Vagina (tissue), 2 donors: Measurements from ENCODE around the gene ARHGAP24. TPM values are rescaled to one million over a fixed set of nuclear protein-coding genes. Genes with fewer than 3 reads are reported as not detected.

Experiments
- DNase-seq, 2 donors: peaks; one replicate each; pipeline ENCODE4 v3.0.0-alpha.2; 2017; ENCODE audit errors: extremely low spot score in 2 of 2
- H3K27ac ChIP-seq: fragments of 200-600 bp; sonication (generic); one replicate; pipeline ENCODE4 v1.5.1; 2019
- H3K27me3 ChIP-seq: fragments of 200-600 bp; sonication (generic); one replicate; pipeline ENCODE4 v1.5.1; 2019
- H3K36me3 ChIP-seq, 2 donors: fragments of 200-600 bp; sonication (generic); one replicate each; pipeline ENCODE4 v1.5.1; 2017 to 2019
- H3K4me1 ChIP-seq: fragments of 200-600 bp; sonication (generic); one replicate; pipeline ENCODE4 v1.5.1; 2019
- H3K4me3 ChIP-seq, 2 donors: fragments of 200-600 bp; sonication (generic); 1 replicate in 1 of 2; 2 replicates in 1 of 2; pipeline ENCODE4 v1.5.1; 2016 to 2019
- H3K9me3 ChIP-seq: fragments of 200-600 bp; sonication (generic); one replicate; pipeline ENCODE4 v1.5.1; 2019
- POLR2A ChIP-seq, 2 donors: fragments of 450-650 bp; IDR thresholded peaks; one replicate each; pipeline ENCODE4 v1.6.1; 2017; ENCODE audit warnings: antibody characterized with exemption in 2 of 2, mild to moderate bottlenecking in 2 of 2, moderate library complexity in 2 of 2
- POLR2AphosphoS5 ChIP-seq, 2 donors: sonication (generic); formaldehyde crosslinking; IDR thresholded peaks; one replicate each; pipeline ENCODE4 v1.9.0; 2017; ENCODE audit warnings: antibody characterized with exemption in 2 of 2, mild to moderate bottlenecking in 2 of 2, low read depth in 1 of 2; ENCODE audit not compliant: insufficient read depth in 1 of 2
- intact Hi-C: fragments of 100-400 bp; cut with DNase I; formaldehyde crosslinking; loops from one replicate; pipeline ENCODE4 v1.15.1; 2023
- total RNA-seq: library from RNA; depleted of rRNA; stranded (reverse); fragments of >200 nt; gene quantifications from one replicate; pipeline ENCODE4 v1.2.3, GENCODE V29; 2016
- TF ChIP-seq, protein P1 (sequence below), 3 experiments: fragments of 450-650 bp in 2 of 3; fragments of 200-600 bp in 1 of 3; sonication (generic) in 1 of 3; IDR thresholded peaks; one replicate each; pipeline ENCODE4 v1.5.1; 2017 to 2019; ENCODE audit warnings: antibody characterized with exemption in 3 of 3, mild to moderate bottlenecking in 2 of 3, moderate library complexity in 2 of 3

Gene ARHGAP24
- total RNA-seq, 1 donor from 2014 or later: 40.0 TPM

DNA sequence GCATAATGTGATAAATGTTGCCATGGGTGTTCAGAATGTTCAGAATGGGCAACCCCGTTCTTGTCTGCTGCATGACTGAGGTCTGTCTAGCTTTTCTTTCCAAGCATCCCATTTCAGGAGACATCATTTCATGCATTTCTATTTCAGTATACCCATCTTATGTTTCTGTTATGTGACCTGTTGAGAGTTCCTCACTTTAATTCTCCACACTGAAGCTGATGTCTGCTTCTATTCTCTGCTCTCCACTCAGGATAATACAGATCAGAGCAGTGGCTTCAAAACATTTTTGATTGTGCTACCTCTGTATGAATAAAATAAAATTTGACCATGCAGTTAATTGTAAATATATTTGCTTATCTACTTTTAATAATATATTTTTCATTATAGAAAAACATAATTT lies 398.6 kb downstream of the ARHGAP24 start:
- intact Hi-C loops: no loop called here
- TF ChIP-seq POLR2A (IDR thresholded peaks at IDR 0.05) (no peak), POLR2AphosphoS5 (IDR thresholded peaks at IDR 0.05; ENCODE audit: insufficient read depth in 1 of 2, low read depth in 1 of 2) (no peak)
- TF ChIP-seq, protein P1, sequence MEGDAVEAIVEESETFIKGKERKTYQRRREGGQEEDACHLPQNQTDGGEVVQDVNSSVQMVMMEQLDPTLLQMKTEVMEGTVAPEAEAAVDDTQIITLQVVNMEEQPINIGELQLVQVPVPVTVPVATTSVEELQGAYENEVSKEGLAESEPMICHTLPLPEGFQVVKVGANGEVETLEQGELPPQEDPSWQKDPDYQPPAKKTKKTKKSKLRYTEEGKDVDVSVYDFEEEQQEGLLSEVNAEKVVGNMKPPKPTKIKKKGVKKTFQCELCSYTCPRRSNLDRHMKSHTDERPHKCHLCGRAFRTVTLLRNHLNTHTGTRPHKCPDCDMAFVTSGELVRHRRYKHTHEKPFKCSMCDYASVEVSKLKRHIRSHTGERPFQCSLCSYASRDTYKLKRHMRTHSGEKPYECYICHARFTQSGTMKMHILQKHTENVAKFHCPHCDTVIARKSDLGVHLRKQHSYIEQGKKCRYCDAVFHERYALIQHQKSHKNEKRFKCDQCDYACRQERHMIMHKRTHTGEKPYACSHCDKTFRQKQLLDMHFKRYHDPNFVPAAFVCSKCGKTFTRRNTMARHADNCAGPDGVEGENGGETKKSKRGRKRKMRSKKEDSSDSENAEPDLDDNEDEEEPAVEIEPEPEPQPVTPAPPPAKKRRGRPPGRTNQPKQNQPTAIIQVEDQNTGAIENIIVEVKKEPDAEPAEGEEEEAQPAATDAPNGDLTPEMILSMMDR (IDR thresholded peaks at IDR 0.05): no peak
- H3K4me3 ChIP-seq: no peak overlapping the region
- no peaks in the 10 kb centered on the region for H3K9me3 ChIP-seq
- no peaks in the 10 kb centered on the region for H3K36me3 ChIP-seq
- H3K27ac ChIP-seq: no peak overlapping the region
- DNase-seq: no peak
- H3K4me1 ChIP-seq: peaks cover 6% of the 10 kb centered on the region
- H3K27me3 ChIP-seq: no peaks in the 10 kb centered on the region

DNA sequence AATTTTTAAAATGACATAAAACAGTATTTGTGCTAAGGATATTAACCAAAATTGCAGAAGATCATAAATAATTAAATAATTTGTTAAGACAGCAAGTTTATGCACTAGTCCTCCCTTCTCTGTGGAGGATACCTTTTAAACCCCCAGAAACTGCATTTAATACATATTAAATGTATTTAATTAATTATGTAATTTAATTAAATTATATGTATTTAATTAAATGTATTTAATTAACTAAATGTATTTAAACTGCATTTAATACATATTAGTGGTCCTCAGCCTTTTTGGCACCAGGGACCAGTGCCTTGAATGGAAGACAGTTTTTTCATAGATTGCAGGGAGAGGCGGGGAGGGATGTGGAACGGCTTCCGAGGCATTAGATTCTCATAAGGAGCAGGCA lies 404.6 kb downstream of the ARHGAP24 start:
- Histone ChIP-seq H3K36me3 (no peaks in the 10 kb centered on the region), H3K27me3 (no peaks in the 10 kb centered on the region), H3K4me1 (no peaks in the 10 kb centered on the region), H3K4me3 (no peak overlapping the region), H3K9me3 (no peaks in the 10 kb centered on the region), H3K27ac (no peak overlapping the region)
- TF ChIP-seq POLR2A (IDR thresholded peaks at IDR 0.05): no peak
- TF ChIP-seq, protein P1 (IDR thresholded peaks at IDR 0.05): no peak
- TF ChIP-seq POLR2AphosphoS5 (IDR thresholded peaks at IDR 0.05; ENCODE audit: insufficient read depth in 1 of 2, low read depth in 1 of 2): no peak
- intact Hi-C loops: no loop called here
- no peak for DNase-seq

DNA sequence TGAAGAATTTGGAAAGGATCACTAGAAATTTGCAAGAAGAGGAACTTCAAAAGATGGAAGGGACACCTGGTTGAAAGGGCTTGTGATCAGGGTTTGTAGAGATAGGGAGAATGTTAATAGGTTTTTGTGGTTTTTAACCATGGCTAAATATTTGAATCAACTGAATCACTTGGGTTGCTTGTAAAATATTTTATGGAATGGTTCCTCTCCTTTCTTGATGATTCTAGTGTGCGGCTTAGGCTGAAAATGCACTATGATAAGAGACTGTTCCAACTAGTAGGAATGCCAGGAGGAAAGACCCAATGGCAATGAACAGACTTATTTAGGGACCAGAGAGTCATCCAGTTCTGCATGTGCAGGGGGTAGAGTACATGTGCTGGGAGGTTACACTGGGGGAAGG lies 408.2 kb downstream of the ARHGAP24 start:
- H3K36me3 ChIP-seq: no peaks in the 10 kb centered on the region

DNA sequence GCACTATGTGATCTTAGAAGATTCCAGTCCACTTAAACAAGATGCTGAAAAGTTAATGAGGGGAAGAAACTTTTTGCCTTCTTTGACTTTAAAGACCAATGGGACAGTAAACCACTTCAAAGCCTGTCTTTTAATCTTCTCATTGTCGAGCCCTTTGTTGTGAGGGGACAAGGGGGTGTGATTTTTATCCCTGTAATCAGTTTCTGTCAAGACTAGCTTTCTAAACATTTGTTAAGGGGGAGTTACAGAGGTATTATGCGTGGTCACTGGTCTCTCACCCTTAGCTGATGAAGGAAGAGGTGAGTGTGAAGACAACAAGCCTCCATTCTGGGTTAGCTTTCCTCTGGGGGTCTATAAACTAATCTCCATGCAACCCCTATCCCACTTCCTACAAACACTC lies 409.3 kb downstream of the ARHGAP24 start:
- Histone ChIP-seq H3K9me3 (no peaks in the 10 kb centered on the region), H3K27ac (no peak overlapping the region), H3K27me3 (no peaks in the 10 kb centered on the region), H3K4me3 (no peak overlapping the region), H3K4me1 (no peaks in the 10 kb centered on the region), H3K36me3 (no peaks in the 10 kb centered on the region)
- intact Hi-C loops: no loop called here
- no peak for DNase-seq
- TF ChIP-seq, protein P1 (IDR thresholded peaks at IDR 0.05): no peak
- TF ChIP-seq POLR2A (IDR thresholded peaks at IDR 0.05): no peak
- no peak for TF ChIP-seq POLR2AphosphoS5 (IDR thresholded peaks at IDR 0.05; ENCODE audit: insufficient read depth in 1 of 2, low read depth in 1 of 2)

More for the DNA sequence above, 408.2 kb downstream of the ARHGAP24 start:
- H3K27ac ChIP-seq: no peak overlapping the region
- no peak overlapping the region for H3K4me3 ChIP-seq
- H3K4me1 ChIP-seq: no peaks in the 10 kb centered on the region
- TF ChIP-seq POLR2A (IDR thresholded peaks at IDR 0.05): no peak
- no peak for TF ChIP-seq POLR2AphosphoS5 (IDR thresholded peaks at IDR 0.05; ENCODE audit: insufficient read depth in 1 of 2, low read depth in 1 of 2)
- TF ChIP-seq, protein P1 (IDR thresholded peaks at IDR 0.05): no peak
- DNase-seq: no peak
- no peaks in the 10 kb centered on the region for H3K9me3 ChIP-seq
- no peaks in the 10 kb centered on the region for H3K27me3 ChIP-seq
- intact Hi-C loops: no loop called here

DNA sequence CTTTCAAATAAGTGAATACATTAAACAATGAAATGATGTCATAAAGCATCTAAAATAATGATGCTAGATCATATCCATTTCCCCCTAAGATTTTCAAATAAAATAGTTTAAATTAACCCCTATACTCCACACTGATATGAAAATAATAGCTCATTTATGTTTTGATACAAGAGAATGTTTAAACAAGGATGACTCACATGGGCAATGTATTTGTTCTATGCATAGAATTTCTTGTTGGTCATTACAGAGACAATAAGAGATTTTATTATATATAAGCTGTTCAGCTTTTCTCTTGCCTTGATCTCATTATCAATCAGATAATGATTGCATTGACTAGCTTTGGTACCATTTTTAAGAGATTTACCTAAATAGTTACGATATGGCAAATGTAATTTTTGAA lies 411.7 kb downstream of the ARHGAP24 start:
- Histone ChIP-seq H3K4me1 (no peaks in the 10 kb centered on the region), H3K27me3 (no peaks in the 10 kb centered on the region), H3K27ac (no peak overlapping the region), H3K36me3 (no peaks in the 10 kb centered on the region), H3K4me3 (no peak overlapping the region), H3K9me3 (no peaks in the 10 kb centered on the region)
- intact Hi-C loops: no loop called here
- DNase-seq: no peak
- TF ChIP-seq, protein P1 (IDR thresholded peaks at IDR 0.05): no peak
- no peak for TF ChIP-seq POLR2A (IDR thresholded peaks at IDR 0.05)
- no peak for TF ChIP-seq POLR2AphosphoS5 (IDR thresholded peaks at IDR 0.05; ENCODE audit: insufficient read depth in 1 of 2, low read depth in 1 of 2)
